Measurements from ENCODE around the gene KAT14.

GRCh38 chr20:18224968-18225568, 87.4 kb downstream of the KAT14 start:
- TF ChIP-seq CTCF (optimal IDR thresholded peaks at IDR 0.05 in 1 of 3, IDR thresholded peaks at IDR 0.05 in 1 of 3, conservative IDR thresholded peaks at IDR 0.05 in 1 of 3; ENCODE audit: extremely low read depth in 1 of 3, insufficient read depth in 2 of 3, low read length in 3 of 3): no peak
- TF ChIP-seq EZH2 (IDR thresholded peaks at IDR 0.05; ENCODE audit: low read length): no peak

Measured in keratinocyte (primary cell).